Choroid plexus epithelial cell (primary cell): ENCODE measurements around the gene TMEM236.

Source experiments
- DNase-seq: peaks from one replicate; pipeline ENCODE4 v3.0.0-alpha.2; 2010; ENCODE audit warnings: low read depth
- H3K4me3 ChIP-seq: 2 replicates; pipeline ENCODE4 v1.5.1; 2011; ENCODE audit warnings: low read depth, mild to moderate bottlenecking, control low read depth, low read length, moderate library complexity
- CTCF ChIP-seq: conservative IDR thresholded peaks from 2 replicates; pipeline ENCODE4 v1.5.1; 2011; ENCODE audit warnings: low read depth, mild to moderate bottlenecking, control low read depth, inconsistent platforms, low read length, moderate library complexity

The TMEM236 gene

GRCh38 chr10:17792991-17793390 is 41.0 kb downstream of the TMEM236 start:
- TF ChIP-seq CTCF = no peak
- DNase-seq = no peak

GRCh38 chr10:17793823-17794644 is 42.0 kb downstream of the TMEM236 start:
- TF ChIP-seq CTCF = no peak
- H3K4me3 ChIP-seq = no peak overlapping the region
- no peak for DNase-seq

More at GRCh38 chr10:17792991-17793390, 41.0 kb downstream of the TMEM236 start:
- no peak overlapping the region for H3K4me3 ChIP-seq

GRCh38 chr10:17795083-17795482 is 43.1 kb downstream of the TMEM236 start:
- no peak for DNase-seq
- TF ChIP-seq CTCF = no peak
- H3K4me3 ChIP-seq = no peak overlapping the region

GRCh38 chr10:17795813-17796594 is 44.0 kb downstream of the TMEM236 start:
- no peak for TF ChIP-seq CTCF
- no peak for DNase-seq
- H3K4me3 ChIP-seq = no peak overlapping the region

- H3K4me3 ChIP-seq = no peak overlapping the region
- DNase-seq = no peak
- peak; percentile 4 for TF ChIP-seq CTCF
These were observed 49.5 kb downstream of the TMEM236 start for GRCh38 chr10:17801507-17801906.

GRCh38 chr10:17802350-17802749 is 50.3 kb downstream of the TMEM236 start:
- H3K4me3 ChIP-seq = no peak overlapping the region
- TF ChIP-seq CTCF = no peak
- no peak for DNase-seq
